ENCODE measurements around the gene TARBP1.
A peak's percentile ranks its signal among the peaks of the same experiment; 100 is the strongest.
"Not testable (repeated sequence)": the region's sequence is repeated elsewhere in the genome, so short reads cannot be mapped to it uniquely, and the experiment has no call there.

The TARBP1 gene

GRCh38 chr1:234478481-234479309 lies at the start of gene TARBP1:
Gene TARBP1 (minus strand): TSS chr1:234479179. CDS start chr1:234479103, 76 bp downstream.
- DNase-seq = peak; percentile 38 to 61 (median 52)

- DNase-seq = no peak
Measured at GRCh38 chr1:234528074-234528865, 49.3 kb upstream of the TARBP1 start.

- DNase-seq = no peak
Measured at GRCh38 chr1:234527346-234527745, 48.4 kb upstream of the TARBP1 start.

DNA sequence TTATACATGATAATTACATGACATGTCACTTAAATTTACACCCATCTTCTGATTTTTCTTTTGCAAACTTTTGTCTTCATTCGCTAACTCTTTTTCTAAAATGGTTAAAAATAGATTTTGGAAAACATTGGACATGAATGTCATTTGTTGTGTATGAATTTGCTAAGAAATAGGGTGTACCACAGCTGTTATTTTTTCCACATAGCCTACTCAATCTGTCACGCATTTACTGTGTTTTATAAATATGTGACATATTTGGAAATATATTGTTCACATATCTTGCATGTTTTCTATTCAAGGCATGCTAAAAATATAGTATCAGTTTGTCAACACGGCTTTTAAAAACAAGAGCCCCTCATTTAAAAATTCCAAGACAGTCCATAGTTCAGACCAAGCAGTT lies 47.9 kb upstream of the TARBP1 start:
- no peak for DNase-seq

- no peak for DNase-seq
Measured at GRCh38 chr1:234525099-234525799, 46.3 kb upstream of the TARBP1 start.

- DNase-seq = no peak
Measured at GRCh38 chr1:234521836-234522235, 42.9 kb upstream of the TARBP1 start.

- DNase-seq = no peak
Measured at GRCh38 chr1:234520908-234521817, 42.2 kb upstream of the TARBP1 start.

DNA sequence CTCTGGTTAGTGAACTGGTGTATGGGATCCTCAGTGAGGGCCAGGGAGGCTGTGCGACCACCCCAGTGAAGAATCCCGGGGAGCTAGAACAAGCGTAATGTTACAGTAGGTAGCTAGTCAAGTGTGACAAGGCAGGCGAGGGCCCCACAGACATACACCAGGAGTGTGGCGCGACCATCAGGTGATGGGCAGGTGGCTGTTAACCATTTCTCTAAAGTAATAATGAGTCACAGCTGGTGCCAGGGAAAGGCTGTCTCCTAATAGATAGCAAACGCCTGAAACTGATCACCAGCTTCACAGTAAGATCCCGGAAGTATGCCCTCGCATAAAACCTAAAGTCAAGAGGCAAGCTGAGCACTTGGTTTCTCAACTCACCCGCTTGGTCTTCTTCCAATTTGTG lies 40.5 kb upstream of the TARBP1 start:
- DNase-seq = no peak

DNA sequence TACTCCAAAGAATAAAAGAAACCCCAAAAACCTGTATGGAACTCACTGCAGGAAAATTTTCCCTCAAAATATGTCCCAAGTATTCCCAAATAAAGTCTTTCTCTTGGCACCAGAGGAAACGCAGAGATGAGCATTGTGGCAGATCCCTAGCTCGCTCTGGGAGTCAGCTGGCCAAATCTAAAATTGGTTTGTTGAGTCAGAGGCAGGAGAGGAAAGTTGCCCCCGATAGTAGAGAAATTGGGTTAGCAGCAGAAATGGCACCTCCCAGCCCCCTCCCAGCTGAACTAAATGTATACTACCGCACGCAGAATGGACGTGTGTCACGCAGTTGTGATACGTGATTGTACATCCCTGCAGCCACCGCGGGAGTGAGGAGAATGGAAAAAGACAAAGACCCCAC lies 39.9 kb upstream of the TARBP1 start:
- no peak for DNase-seq

DNA sequence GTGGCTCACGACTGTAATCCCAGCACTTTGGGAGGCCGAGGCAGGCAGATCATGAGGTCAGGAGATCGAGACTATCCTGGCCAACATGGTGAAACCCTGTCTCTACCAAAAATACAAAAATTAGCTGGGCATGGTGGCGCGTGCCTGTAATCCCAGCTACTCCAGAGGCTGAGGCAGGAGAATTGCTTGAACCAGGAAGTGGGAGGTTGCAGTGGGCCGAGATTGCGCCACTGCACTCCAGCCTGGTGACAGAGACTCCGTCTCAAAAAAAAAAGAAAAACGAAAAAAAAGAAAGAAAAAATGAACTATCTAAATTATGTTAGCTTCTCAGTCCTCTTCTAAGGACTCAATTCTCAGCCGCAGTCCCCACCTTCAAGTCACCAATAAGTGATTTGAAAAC lies 39.1 kb upstream of the TARBP1 start:
- not testable (repeated sequence) for DNase-seq

DNA sequence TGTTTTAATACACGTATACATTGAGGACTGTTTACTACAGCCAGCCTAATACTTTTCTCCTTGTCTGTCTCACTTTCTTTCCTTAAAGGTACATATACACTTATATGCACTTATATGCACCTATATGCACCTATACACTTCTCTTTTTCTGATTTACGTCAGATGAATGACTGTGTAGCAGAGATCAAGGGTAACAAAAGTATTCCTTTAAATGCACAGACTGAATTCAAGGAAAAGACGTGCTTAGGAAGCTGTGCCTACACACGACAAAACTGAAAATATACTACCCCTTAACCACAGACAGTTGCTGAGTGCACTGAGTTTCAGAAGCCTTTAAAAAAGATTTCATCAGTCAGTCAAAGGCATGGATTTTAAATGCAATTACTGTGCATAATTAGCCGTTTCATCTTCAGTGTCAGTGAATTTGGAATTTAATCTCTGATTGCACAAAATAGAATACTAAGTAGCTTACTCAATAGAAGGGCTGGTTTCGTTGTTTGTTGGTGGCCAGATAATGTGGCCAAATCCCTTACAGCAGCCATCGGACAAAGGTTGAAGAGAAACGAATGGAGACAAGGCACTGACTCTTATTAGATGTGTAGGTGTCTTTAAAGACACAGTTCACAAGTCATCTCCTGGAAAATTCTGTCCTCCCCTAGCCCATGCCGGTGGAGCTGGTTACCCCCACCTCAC lies 38.3 kb upstream of the TARBP1 start:
- DNase-seq = no peak

GRCh38 chr1:234515821-234516241 lies 36.9 kb upstream of the TARBP1 start:
- DNase-seq = no peak

DNA sequence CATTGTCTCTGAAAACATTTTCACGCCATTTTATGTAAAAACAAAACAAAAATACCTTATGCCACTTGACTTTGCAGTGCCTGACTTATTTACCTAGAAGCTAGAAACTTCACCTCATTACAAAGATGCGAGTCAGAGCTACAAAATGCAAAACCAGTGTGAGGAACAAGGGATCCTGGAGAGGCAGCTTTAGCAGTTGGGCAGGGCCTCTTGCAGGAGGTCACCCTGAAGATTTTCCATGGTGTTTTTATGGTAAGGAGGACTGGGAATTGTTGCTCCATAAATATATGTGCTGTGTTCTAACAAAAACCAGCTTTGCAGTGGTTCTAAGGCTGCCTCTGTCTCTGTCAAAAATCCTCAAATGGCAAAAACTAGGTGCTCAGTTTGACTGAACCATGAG lies 36.4 kb upstream of the TARBP1 start:
- no peak for DNase-seq

GRCh38 chr1:234512451-234512861 lies 33.5 kb upstream of the TARBP1 start:
- DNase-seq = no peak

DNA sequence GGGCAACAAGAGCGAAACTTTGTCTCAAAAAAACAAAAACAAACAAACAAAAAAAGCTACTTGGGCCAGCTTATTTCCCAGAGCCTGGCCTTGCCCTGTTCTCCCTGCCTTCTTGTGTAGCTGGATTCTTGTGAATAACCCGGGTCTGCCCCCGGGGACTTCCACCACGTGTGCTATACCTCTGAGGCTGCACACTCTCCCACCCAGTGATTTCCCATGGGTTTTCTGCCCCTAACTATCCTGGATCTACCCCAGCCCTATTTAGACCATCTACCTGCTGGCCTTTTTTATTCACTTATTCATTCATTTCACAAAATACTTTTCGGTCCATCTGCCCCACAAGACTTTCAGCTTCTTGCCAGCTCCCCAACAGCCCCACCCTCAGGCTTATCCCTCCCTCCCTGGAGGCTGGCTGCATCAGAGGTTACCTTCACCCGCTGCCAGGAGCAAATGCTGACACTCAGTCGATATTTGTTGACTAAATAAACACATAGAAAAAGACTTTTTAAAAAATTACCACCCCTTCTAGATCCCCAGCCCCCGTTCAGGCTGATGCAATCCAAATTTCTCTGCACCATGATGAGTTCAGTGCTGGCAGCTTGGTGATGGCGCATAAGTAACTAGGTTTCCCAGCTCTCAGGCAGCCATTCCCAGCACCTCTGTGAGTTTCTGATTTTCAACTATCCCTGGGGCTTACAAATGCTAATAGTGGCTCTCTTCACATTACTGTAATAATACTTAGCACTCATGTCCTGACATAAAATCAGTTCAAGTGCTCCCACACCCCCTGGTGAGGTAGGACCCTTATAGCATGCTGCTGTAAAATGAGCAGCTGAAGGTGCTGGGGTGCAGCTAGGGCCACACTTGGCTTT lies 30.7 kb upstream of the TARBP1 start:
- no peak for DNase-seq

- no peak for DNase-seq
Measured at GRCh38 chr1:234507626-234508387, 28.8 kb upstream of the TARBP1 start.

- no peak for DNase-seq
Measured at GRCh38 chr1:234507089-234507488, 28.1 kb upstream of the TARBP1 start.

- no peak for DNase-seq
Measured at GRCh38 chr1:234505769-234506102, 26.8 kb upstream of the TARBP1 start.

- DNase-seq = no peak
Measured at GRCh38 chr1:234504969-234505768, 26.2 kb upstream of the TARBP1 start.
